GM23338 (cell line): Measurements from ENCODE around the gene METTL22. TPM values are rescaled to one million over a fixed set of nuclear protein-coding genes. Genes with fewer than 3 reads are reported as not detected.

Experiments used
- ATAC-seq: fragments of 200-7000 bp; cut with Tn5 transposase; 3 replicates; pipeline ENCODE4 v1.9.1; 2020
- DNase-seq: peaks from one replicate; pipeline ENCODE4 v3.0.0-alpha.2; 2015; ENCODE audit warnings: low spot score
- H2AFZ ChIP-seq: fragments of 200-600 bp; sonication (generic); 2 replicates; pipeline ENCODE4 v1.8.0; 2016; ENCODE audit warnings: antibody characterized with exemption, mild to moderate bottlenecking, moderate library complexity
- H3F3A ChIP-seq: fragments of 200-600 bp; sonication (generic); replicated peaks from 2 replicates; pipeline ENCODE4 v1.8.0; 2017; ENCODE audit warnings: antibody characterized with exemption, mixed run types, low read depth
- H3K27ac ChIP-seq: fragments of 200-600 bp; sonication (generic); 2 replicates; pipeline ENCODE4 v1.6.1; 2016; ENCODE audit warnings: low read depth
- H3K27me3 ChIP-seq: fragments of 200-600 bp; sonication (generic); 2 replicates; pipeline ENCODE4 v1.8.0; 2016; ENCODE audit warnings: mild to moderate bottlenecking, mixed run types, moderate library complexity; ENCODE audit not compliant: insufficient read depth
- H3K36me3 ChIP-seq: fragments of 200-600 bp; sonication (generic); 2 replicates; pipeline ENCODE4 v1.8.0; 2016; ENCODE audit warnings: mild to moderate bottlenecking; ENCODE audit not compliant: insufficient read depth
- H3K4me1 ChIP-seq: fragments of 200-600 bp; sonication (generic); 2 replicates; pipeline ENCODE4 v1.8.0; 2016; ENCODE audit warnings: mild to moderate bottlenecking, moderate library complexity; ENCODE audit not compliant: insufficient read depth
- H3K4me2 ChIP-seq: fragments of 200-600 bp; sonication (generic); 2 replicates; pipeline ENCODE4 v1.7.1; 2017; ENCODE audit warnings: mixed run types
- H3K4me3 ChIP-seq: fragments of 200-600 bp; sonication (generic); 2 replicates; pipeline ENCODE4 v1.6.1; 2016; ENCODE audit warnings: mixed run types
- H3K79me2 ChIP-seq: fragments of 200-600 bp; sonication (generic); replicated peaks from 2 replicates; pipeline ENCODE4 v1.8.0; 2017; ENCODE audit warnings: mild to moderate bottlenecking; ENCODE audit not compliant: insufficient read depth
- H3K9me2 ChIP-seq: fragments of 200-600 bp; sonication (generic); 2 replicates; pipeline ENCODE4 v1.8.0; 2017; ENCODE audit not compliant: insufficient read depth
- H4K20me1 ChIP-seq: fragments of 200-600 bp; sonication (generic); replicated peaks from 2 replicates; pipeline ENCODE4 v1.8.0; 2017; ENCODE audit warnings: mild to moderate bottlenecking; ENCODE audit not compliant: insufficient read depth
- H3K27ac Mint-ChIP-seq: 2 replicates; pipeline ENCODE4 v1.8.0; 2020; ENCODE audit warnings: inconsistent platforms, mild to moderate bottlenecking, moderate library complexity, mixed read lengths
- H3K27me3 Mint-ChIP-seq: 3 replicates; pipeline ENCODE4 v1.8.0; 2022; ENCODE audit warnings: low read depth, mild to moderate bottlenecking, moderate library complexity, mixed read lengths, inconsistent platforms; ENCODE audit not compliant: insufficient read depth, poor library complexity
- H3K36me3 Mint-ChIP-seq: 3 replicates; pipeline ENCODE4 v1.8.0; 2021; ENCODE audit warnings: low read depth, mild to moderate bottlenecking, inconsistent platforms, moderate library complexity, mixed read lengths
- H3K4me1 Mint-ChIP-seq: 3 replicates; pipeline ENCODE4 v1.8.0; 2020; ENCODE audit warnings: mild to moderate bottlenecking, inconsistent platforms, mixed read lengths
- H3K4me3 Mint-ChIP-seq: 3 replicates; pipeline ENCODE4 v1.8.0; 2021; ENCODE audit warnings: moderate library complexity, mild to moderate bottlenecking, inconsistent platforms, mixed read lengths
- H3K9me3 Mint-ChIP-seq: 3 replicates; pipeline ENCODE4 v1.8.0; 2020; ENCODE audit warnings: moderate library complexity, mild to moderate bottlenecking, inconsistent platforms, mixed read lengths
- CREB1 ChIP-seq: fragments of 250-450 bp; sonication (Bioruptor Pico); IDR thresholded peaks from 2 replicates; pipeline ENCODE4 v1.5.0; 2020; ENCODE audit warnings: low read depth, mild to moderate bottlenecking, moderate library complexity
- CTCF ChIP-seq, 2 experiments: fragments of 200-600 bp in 1 of 2; sonication (generic) in 1 of 2; conservative IDR thresholded peaks; 2 replicates each; pipeline versions ENCODE4 v1.5.1 to v1.6.1; 2016 to 2017; ENCODE audit warnings: antibody characterized with exemption in 2 of 2, low read depth in 2 of 2, mild to moderate bottlenecking in 2 of 2, moderate library complexity in 1 of 2
- ETS1 ChIP-seq: IDR thresholded peaks from 2 replicates; pipeline ENCODE4 v1.6.1; 2016; ENCODE audit warnings: antibody characterized with exemption
- EZH2 ChIP-seq: fragments of 200-600 bp; sonication (generic); IDR thresholded peaks from one replicate; pipeline ENCODE4 v1.8.0; 2017; ENCODE audit warnings: antibody characterized with exemption, mild to moderate bottlenecking, low read depth; ENCODE audit not compliant: unreplicated experiment
- EZH2phosphoT487 ChIP-seq: fragments of 200-600 bp; sonication (generic); IDR thresholded peaks from one replicate; pipeline ENCODE4 v1.8.1; 2018; ENCODE audit warnings: antibody characterized with exemption; ENCODE audit not compliant: unreplicated experiment
- JUNB ChIP-seq: IDR thresholded peaks from one replicate; pipeline ENCODE4 v1.6.1; 2016; ENCODE audit warnings: antibody characterized with exemption; ENCODE audit not compliant: unreplicated experiment
- POLR2AphosphoS5 ChIP-seq: IDR thresholded peaks from 2 replicates; pipeline ENCODE4 v1.6.1; 2016; ENCODE audit warnings: antibody characterized with exemption, low read depth
- STAT1 ChIP-seq: IDR thresholded peaks from one replicate; pipeline ENCODE4 v1.6.1; 2016; ENCODE audit warnings: antibody characterized with exemption; ENCODE audit not compliant: unreplicated experiment
- ZNF114 ChIP-seq: fragments of 250-450 bp; sonication (Bioruptor Pico); IDR thresholded peaks from 2 replicates; pipeline ENCODE4 v1.5.0; 2020; ENCODE audit warnings: mild to moderate bottlenecking, moderate library complexity
- polyA plus RNA-seq: library from polyadenylated mRNA; unstranded; fragments of >200 nt; fragmentation: Nextera tagmentation; extraction: Ambion mirVana; gene quantifications from 2 replicates; pipeline ENCODE4 v1.2.1, GENCODE V29; 2016
- total RNA-seq: library from RNA; depleted of rRNA; stranded (reverse); fragments of >200 nt; shearing (Covaris generic); gene quantifications from 2 replicates; pipeline ENCODE4 v1.2.3, GENCODE V29; 2014

The METTL22 gene
- total and polyA plus RNA-seq, 2 experiments from 2014 or later = 51.4 to 51.8 TPM

GRCh38 chr16:8632675-8633182, 11.2 kb downstream of the METTL22 start:
- Histone ChIP-seq H3K4me2 (no peak overlapping the region), H3K9me2 (no peaks in the 10 kb centered on the region), H3F3A (0 out of 2 replicates have a peak, but pooled peaks cover 4% of the 10 kb centered on the region), H3K4me3 (no peak overlapping the region), H4K20me1 (peaks cover 33% of the 10 kb centered on the region), H3K27me3 (no peaks in the 10 kb centered on the region), H3K4me1 (no peaks in the 10 kb centered on the region), H2AFZ (no peak overlapping the region), H3K27ac (no peak overlapping the region), H3K79me2 (peaks cover 18% of the 10 kb centered on the region), H3K36me3 (peaks cover 36% of the 10 kb centered on the region)
- peaks cover 2% of the 10 kb centered on the region; the same call in 1 of the 3 replicates for H3K4me1 Mint-ChIP-seq
- no peak overlapping the region for H3K4me3 Mint-ChIP-seq
- no peak for TF ChIP-seq ZNF114 (CRISPR knock-in tag)
- TF ChIP-seq STAT1 = no peak
- no peak for TF ChIP-seq EZH2
- no peak for TF ChIP-seq EZH2phosphoT487
- no peak for TF ChIP-seq POLR2AphosphoS5
- no peak for TF ChIP-seq JUNB
- no peak for TF ChIP-seq CTCF (conservative IDR thresholded peaks at IDR 0.05; ENCODE audit: low read depth in 2 of 2)
- DNase-seq = no peak
- no peaks in the 10 kb centered on the region; the same call in 1 of the 3 replicates for H3K9me3 Mint-ChIP-seq
- peaks cover 83% of the 10 kb centered on the region for H3K36me3 Mint-ChIP-seq
- ATAC-seq = no peak
- H3K27ac Mint-ChIP-seq = no peak overlapping the region
- peaks cover 2% of the 10 kb centered on the region for H3K27me3 Mint-ChIP-seq

- no peaks in the 10 kb centered on the region for H3K9me2 ChIP-seq
- H3K36me3 ChIP-seq = peaks cover 31% of the 10 kb centered on the region
- Mint-ChIP-seq H3K9me3 (no peaks in the 10 kb centered on the region; the same call in 2 of the 3 replicates), H3K36me3 (peaks cover 81% of the 10 kb centered on the region), H3K27me3 (peaks cover 2% of the 10 kb centered on the region), H3K4me3 (no peak overlapping the region), H3K27ac (peak overlapping the region; percentile 81), H3K4me1 (peaks cover 2% of the 10 kb centered on the region; the same call in 1 of the 3 replicates)
- H3K27me3 ChIP-seq = no peaks in the 10 kb centered on the region
- DNase-seq (peak; percentile 87), ATAC-seq (peak; percentile 94)
- peak overlapping the region; percentile 71; the same call in 1 of the 2 replicates for H3K27ac ChIP-seq
- no peak for TF ChIP-seq ETS1
- TF ChIP-seq CREB1 = peak; percentile 74
- TF ChIP-seq CTCF (conservative IDR thresholded peaks at IDR 0.05; ENCODE audit: low read depth in 2 of 2) = peak; percentile 98 to 99
- no peak overlapping the region for H3K4me3 ChIP-seq
- H4K20me1 ChIP-seq = peaks cover 34% of the 10 kb centered on the region
- H3K4me1 ChIP-seq = no peaks in the 10 kb centered on the region
- H2AFZ ChIP-seq = no peak overlapping the region
- 0 out of 2 replicates have a peak, but pooled peaks cover 4% of the 10 kb centered on the region for H3F3A ChIP-seq
- no peak overlapping the region for H3K4me2 ChIP-seq
- H3K79me2 ChIP-seq = peaks cover 18% of the 10 kb centered on the region; the same call in 1 of the 2 replicates
These were observed 13.7 kb downstream of the METTL22 start for GRCh38 chr16:8634991-8635736.
